GM12878 (cell line): ENCODE data around the gene AP2A2. TPM values are rescaled to one million over a fixed set of nuclear protein-coding genes. Genes with fewer than 3 reads are reported as not detected.

ENCODE experiments used
- ATAC-seq: fragments of 200-7000 bp; cut with Tn5 transposase; 3 replicates; pipeline ENCODE4 v1.9.1; 2020; ENCODE audit warnings: mild to moderate bottlenecking, moderate library complexity
- BruUV-seq: library from RNA; stranded (reverse); fragments of 400-500 nt; replicated peaks from 2 replicates; lab custom pipeline; 2021; lab: Mats Ljungman, UMichigan
- CTCF ChIA-PET: fragments of 300-600 bp; sonication (Branson Sonifier 250); formaldehyde crosslinking; extraction: SDS; loops from one replicate; lab custom pipeline; 2021; ENCODE audit warnings: inconsistent platforms; lab: Yijun Ruan, JAX
- POLR2A ChIA-PET: fragments of 350-600 bp; formaldehyde crosslinking; extraction: SDS; loops from one replicate; lab custom pipeline; 2021; ENCODE audit warnings: inconsistent platforms; lab: Charles Lee
- RAD21 ChIA-PET: fragments of 300-600 bp; sonication (Branson Sonifier 250); formaldehyde crosslinking; loops from one replicate; lab custom pipeline; 2023; ENCODE audit warnings: antibody characterized with exemption; ENCODE audit not compliant: unreplicated experiment; lab: Charles Lee
- SMC1A ChIA-PET: fragments of 300-600 bp; sonication (Branson Sonifier 250); formaldehyde crosslinking; loops from one replicate; lab custom pipeline; 2023; ENCODE audit not compliant: unreplicated experiment, uncharacterized antibody; lab: Charles Lee
- DNase-seq: peaks from one replicate; pipeline ENCODE4 v3.0.0-alpha.2; 2011; ENCODE audit warnings: low read depth, low spot score
- FAIRE-seq: peaks from 3 replicates; lab custom pipeline; 2011; peaks lifted over from hg19 to GRCh38; lab: Jason Lieb, UNC
- H2AFZ ChIP-seq: 2 replicates; pipeline ENCODE4 v1.6.0; 2011; ENCODE audit warnings: low read depth, low read length, control low read depth; ENCODE audit not compliant: control insufficient read depth
- H3K27ac ChIP-seq: 2 replicates; pipeline ENCODE4 v1.5.1; 2011; ENCODE audit warnings: control low read depth; ENCODE audit not compliant: control insufficient read depth, insufficient read depth
- H3K27me3 ChIP-seq, 2 experiments: replicated peaks in 1 of 2; 2 replicates each; pipeline versions ENCODE4 v1.6.0 to v1.6.1; 2011; ENCODE audit warnings: low read length in 1 of 2; ENCODE audit not compliant: control insufficient read depth in 2 of 2, insufficient read depth in 2 of 2
- H3K36me3 ChIP-seq, 2 experiments: 2 replicates each; pipeline ENCODE4 v1.5.1; 2011; ENCODE audit warnings: low read length in 1 of 2; ENCODE audit not compliant: control insufficient read depth in 2 of 2, insufficient read depth in 2 of 2
- H3K4me1 ChIP-seq: 2 replicates; pipeline ENCODE4 v1.6.1; 2011; ENCODE audit warnings: mild to moderate bottlenecking, low read length, moderate library complexity, mixed read lengths; ENCODE audit not compliant: control insufficient read depth, insufficient read depth
- H3K4me2 ChIP-seq: 2 replicates; pipeline ENCODE4 v1.6.0; 2011; ENCODE audit warnings: control low read depth; ENCODE audit not compliant: control insufficient read depth, insufficient read depth
- H3K4me3 ChIP-seq: fragments of 200-600 bp; sonication (generic); 2 replicates; pipeline ENCODE4 v1.5.1; 2016
- H3K79me2 ChIP-seq: 2 replicates; pipeline ENCODE4 v1.6.0; 2011; ENCODE audit warnings: low read length; ENCODE audit not compliant: control insufficient read depth, insufficient read depth
- H3K9ac ChIP-seq: 2 replicates; pipeline ENCODE4 v1.8.0; 2011; ENCODE audit warnings: low read length, control low read depth, mixed read lengths; ENCODE audit not compliant: control insufficient read depth, insufficient read depth
- H3K9me3 ChIP-seq: replicated peaks from 3 replicates; pipeline ENCODE4 v1.5.1; 2011; ENCODE audit warnings: mild to moderate bottlenecking, low read length; ENCODE audit not compliant: control insufficient read depth, insufficient read depth
- H4K20me1 ChIP-seq: 2 replicates; pipeline ENCODE4 v1.6.0; 2011; ENCODE audit not compliant: control insufficient read depth, insufficient read depth
- DPF2 ChIP-seq: fragments of 450-650 bp; IDR thresholded peaks from 2 replicates; pipeline ENCODE4 v1.6.1; 2017; ENCODE audit warnings: mild to moderate bottlenecking
- FOXM1 ChIP-seq: IDR thresholded peaks from 2 replicates; pipeline ENCODE4 v1.6.1; 2012; ENCODE audit warnings: low read depth, mild to moderate bottlenecking, inconsistent platforms, low read length, moderate library complexity
- IRF4 ChIP-seq: IDR thresholded peaks from 2 replicates; pipeline ENCODE4 v1.6.1; 2011; ENCODE audit warnings: low read depth, low read length
- JUNB ChIP-seq: IDR thresholded peaks from 2 replicates; pipeline ENCODE4 v1.6.1; 2016; ENCODE audit warnings: antibody characterized with exemption, mild to moderate bottlenecking
- MEF2A ChIP-seq: IDR thresholded peaks from 2 replicates; pipeline ENCODE4 v1.6.1; 2011; ENCODE audit warnings: low read depth, mild to moderate bottlenecking, low read length, moderate library complexity; ENCODE audit not compliant: insufficient read depth
- NR2C1 ChIP-seq: fragments of 450-650 bp; IDR thresholded peaks from 2 replicates; pipeline ENCODE4 v1.6.1; 2017; ENCODE audit warnings: antibody characterized with exemption, mild to moderate bottlenecking, moderate library complexity
- RAD21 ChIP-seq: IDR thresholded peaks from 2 replicates; pipeline ENCODE4 v1.6.1; 2011; ENCODE audit warnings: mild to moderate bottlenecking, low read depth, low read length, moderate library complexity; ENCODE audit not compliant: insufficient read depth
- RUNX3 ChIP-seq: IDR thresholded peaks from 2 replicates; pipeline ENCODE4 v1.6.1; 2012; ENCODE audit warnings: low read length, inconsistent platforms
- SMARCA5 ChIP-seq: fragments of 450-650 bp; IDR thresholded peaks from 2 replicates; pipeline ENCODE4 v1.6.1; 2017; ENCODE audit warnings: mild to moderate bottlenecking
- SPI1 ChIP-seq: IDR thresholded peaks from 2 replicates; pipeline ENCODE4 v1.6.1; 2011; ENCODE audit warnings: low read depth, mild to moderate bottlenecking, low read length, moderate library complexity, borderline replicate concordance; ENCODE audit not compliant: insufficient read depth
- TCF12 ChIP-seq: IDR thresholded peaks from 2 replicates; pipeline ENCODE4 v1.6.1; 2011; ENCODE audit warnings: low read depth, mild to moderate bottlenecking, low read length
- USF1 ChIP-seq: IDR thresholded peaks from 2 replicates; pipeline ENCODE4 v1.6.1; 2011; ENCODE audit warnings: borderline replicate concordance, low read depth, mild to moderate bottlenecking, moderate library complexity, mixed read lengths, low read length; ENCODE audit not compliant: insufficient read depth; ENCODE audit errors: extremely low read length
- YY1 ChIP-seq: IDR thresholded peaks from 2 replicates; pipeline ENCODE4 v1.6.1; 2011; ENCODE audit warnings: low read depth, mild to moderate bottlenecking, low read length
- WGBS: methylation state at CpG from one replicate; pipeline ENCODE4 v1.1.6; 2016; ENCODE audit warnings: low lambda C conversion rate; ENCODE audit not compliant: insufficient replicate concordance, insufficient coverage; ENCODE audit errors: missing lambda C conversion rate; 5-methylcytosine and 5-hydroxymethylcytosine counted together
- in situ Hi-C: fragments of 300-500 bp; cut with MboI; formaldehyde crosslinking; loops from 9 replicates; pipeline ENCODE4 v1.14.3; 2018; ENCODE audit warnings: mixed read lengths
- intact Hi-C: fragments of 100-400 bp; cut with micrococcal nuclease; formaldehyde crosslinking; loops from one replicate; pipeline ENCODE4 v1.14.2; 2022; ENCODE audit not compliant: unreplicated experiment
- polyA plus RNA-seq, 11 experiments: library from polyadenylated mRNA; depleted of rRNA in 4 of 11; unstranded in 6 of 11; stranded (reverse) in 5 of 11; fragments of >200 nt; fragmentation: Nextera tagmentation in 4 of 11; fragmentation: Illumina TruSeq in 1 of 11; extraction: Ambion mirVana in 4 of 11; extraction: Trizol in 1 of 11; gene quantifications; 1 replicate in 1 of 11; 2 replicates in 10 of 11; pipeline versions ENCODE4 v1.2.1 to v1.2.3, GENCODE V29; 2011 to 2016; ENCODE audit warnings: inconsistent platforms in 2 of 11, missing spikeins in 2 of 11, low read depth in 1 of 11
- total RNA-seq, 4 experiments: library from RNA; depleted of rRNA in 3 of 4; stranded (reverse); fragments of >200 nt in 3 of 4; fragmentation: Illumina TruSeq in 1 of 4; extraction: Trizol in 1 of 4; gene quantifications; 2 replicates each; pipeline versions ENCODE4 v1.2.1 to v1.2.3, GENCODE V29; 2013 to 2021
- TF ChIP-seq, protein P1 (sequence below): fragments of 150-350 bp; IDR thresholded peaks from 2 replicates; pipeline ENCODE4 v1.6.1; 2016; ENCODE audit warnings: low read depth, low read length
- TF ChIP-seq, protein P2 (sequence below): IDR thresholded peaks from 2 replicates; pipeline ENCODE4 v1.6.1; 2011; ENCODE audit warnings: low read depth, mild to moderate bottlenecking, low read length, moderate library complexity, borderline replicate concordance; ENCODE audit errors: extremely low read depth

AP2A2 gene
- total and polyA plus RNA-seq, 10 of the 15 experiments (the other 5 are each of a cell fraction or from before 2014, with no cell fraction given) = 0.58 to 48.8 (median 18.2) TPM

- TF ChIP-seq NR2C1 = no peak
- no peak for TF ChIP-seq SMARCA5
- TF ChIP-seq, all 136 proteins: peak for 0
These were observed 68.0 kb downstream of the AP2A2 start (continued) for GRCh38 chr11:993632-994167.

- WGBS = 48% methylated on average over 16 of the region's 16 CpGs
- RAD21 ChIA-PET = no interaction called here
- Histone ChIP-seq H3K27ac (no peak overlapping the region), H3K79me2 (no peaks in the 10 kb centered on the region), H3K9ac (no peak overlapping the region), H3K4me1 (peaks cover 19% of the 10 kb centered on the region), H2AFZ (no peak overlapping the region), H3K4me2 (no peak overlapping the region), H4K20me1 (no peaks in the 10 kb centered on the region), H3K4me3 (no peak overlapping the region), H3K27me3 (no peaks in the 10 kb centered on the region), H3K36me3 (peaks cover 5 to 16% of the 10 kb centered on the region in 2 experiments; a peak in 3 of 4 replicates), H3K9me3 (no peaks in the 10 kb centered on the region)
- CTCF ChIA-PET = no interaction called here
- POLR2A ChIA-PET = no interaction called here
- DNase-seq = no peak
- no peak for ATAC-seq
- SMC1A ChIA-PET = no interaction called here
- in situ Hi-C loops (no loop called here), intact Hi-C loops (no loop called here)
- no peak for FAIRE-seq
- no TSS peak for BruUV-seq
- TF ChIP-seq RUNX3 (peak; percentile 41; the same call in 1 of the 2 replicates), YY1 (no peak), USF1 (no peak), SPI1 (peak; percentile 2; the same call in 1 of the 2 replicates), FOXM1 (no peak), JUNB (no peak; the same call in 1 of the 2 replicates), MEF2A (no peak), DPF2 (no peak), RAD21 (no peak), IRF4 (no peak), TCF12 (peak; percentile 31; the same call in 1 of the 2 replicates)
- TF ChIP-seq, protein P1, sequence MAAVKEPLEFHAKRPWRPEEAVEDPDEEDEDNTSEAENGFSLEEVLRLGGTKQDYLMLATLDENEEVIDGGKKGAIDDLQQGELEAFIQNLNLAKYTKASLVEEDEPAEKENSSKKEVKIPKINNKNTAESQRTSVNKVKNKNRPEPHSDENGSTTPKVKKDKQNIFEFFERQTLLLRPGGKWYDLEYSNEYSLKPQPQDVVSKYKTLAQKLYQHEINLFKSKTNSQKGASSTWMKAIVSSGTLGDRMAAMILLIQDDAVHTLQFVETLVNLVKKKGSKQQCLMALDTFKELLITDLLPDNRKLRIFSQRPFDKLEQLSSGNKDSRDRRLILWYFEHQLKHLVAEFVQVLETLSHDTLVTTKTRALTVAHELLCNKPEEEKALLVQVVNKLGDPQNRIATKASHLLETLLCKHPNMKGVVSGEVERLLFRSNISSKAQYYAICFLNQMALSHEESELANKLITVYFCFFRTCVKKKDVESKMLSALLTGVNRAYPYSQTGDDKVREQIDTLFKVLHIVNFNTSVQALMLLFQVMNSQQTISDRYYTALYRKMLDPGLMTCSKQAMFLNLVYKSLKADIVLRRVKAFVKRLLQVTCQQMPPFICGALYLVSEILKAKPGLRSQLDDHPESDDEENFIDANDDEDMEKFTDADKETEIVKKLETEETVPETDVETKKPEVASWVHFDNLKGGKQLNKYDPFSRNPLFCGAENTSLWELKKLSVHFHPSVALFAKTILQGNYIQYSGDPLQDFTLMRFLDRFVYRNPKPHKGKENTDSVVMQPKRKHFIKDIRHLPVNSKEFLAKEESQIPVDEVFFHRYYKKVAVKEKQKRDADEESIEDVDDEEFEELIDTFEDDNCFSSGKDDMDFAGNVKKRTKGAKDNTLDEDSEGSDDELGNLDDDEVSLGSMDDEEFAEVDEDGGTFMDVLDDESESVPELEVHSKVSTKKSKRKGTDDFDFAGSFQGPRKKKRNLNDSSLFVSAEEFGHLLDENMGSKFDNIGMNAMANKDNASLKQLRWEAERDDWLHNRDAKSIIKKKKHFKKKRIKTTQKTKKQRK = no peak
- TF ChIP-seq, protein P2, sequence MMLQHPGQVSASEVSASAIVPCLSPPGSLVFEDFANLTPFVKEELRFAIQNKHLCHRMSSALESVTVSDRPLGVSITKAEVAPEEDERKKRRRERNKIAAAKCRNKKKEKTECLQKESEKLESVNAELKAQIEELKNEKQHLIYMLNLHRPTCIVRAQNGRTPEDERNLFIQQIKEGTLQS = no peak
These were observed 69.5 kb downstream of the AP2A2 start for GRCh38 chr11:995044-995751.
